ENCODE data around the gene TACC2.

Gene TACC2

GRCh38 chr10:122149561-122150505 is 160.9 kb downstream of the TACC2 start:
- no peak for DNase-seq

GRCh38 chr10:122151121-122151694 is 162.2 kb downstream of the TACC2 start:
- no peak for DNase-seq

GRCh38 chr10:122152544-122152943 is 163.6 kb downstream of the TACC2 start:
- no peak for DNase-seq

GRCh38 chr10:122154031-122154544 is 165.1 kb downstream of the TACC2 start:
- DNase-seq = no peak

GRCh38 chr10:122154545-122155366 is 165.8 kb downstream of the TACC2 start:
- no peak for DNase-seq

GRCh38 chr10:122157451-122157850 is 168.5 kb downstream of the TACC2 start:
- no peak for DNase-seq

- DNase-seq = no peak
These were observed 169.4 kb downstream of the TACC2 start for GRCh38 chr10:122158362-122158761.

- DNase-seq = no peak
These were observed 170.4 kb downstream of the TACC2 start for GRCh38 chr10:122159141-122159970.

GRCh38 chr10:122161795-122162194 is 172.8 kb downstream of the TACC2 start:
- no peak for DNase-seq

- DNase-seq = no peak
These were observed 173.8 kb downstream of the TACC2 start for GRCh38 chr10:122162671-122163173.

- DNase-seq = no peak
These were observed 174.4 kb downstream of the TACC2 start for GRCh38 chr10:122163174-122164022.

- no peak for DNase-seq
These were observed 175.1 kb downstream of the TACC2 start for GRCh38 chr10:122164023-122164601.

GRCh38 chr10:122164815-122165483 is 176.0 kb downstream of the TACC2 start:
- DNase-seq = no peak

GRCh38 chr10:122165484-122166276 is 176.7 kb downstream of the TACC2 start:
- no peak for DNase-seq

GRCh38 chr10:122168101-122168500 is 179.1 kb downstream of the TACC2 start:
- no peak for DNase-seq

- no peak for DNase-seq
These were observed 179.8 kb downstream of the TACC2 start for GRCh38 chr10:122168598-122169394.

GRCh38 chr10:122170802-122171201 is 181.8 kb downstream of the TACC2 start:
- no peak for DNase-seq
